HPDE6-E6E7 (cell line): Measurements from ENCODE around the gene SLC12A2.

Source experiments
- DNase-seq: peaks from one replicate; pipeline ENCODE4 v3.0.0; 2011; ENCODE audit warnings: missing footprints; ENCODE audit errors: extremely low spot score

SLC12A2 gene

GRCh38 chr5:128169401-128170017 is 85.9 kb downstream of the SLC12A2 start:
- DNase-seq: no peak

GRCh38 chr5:128172102-128172501 is 88.5 kb downstream of the SLC12A2 start:
- no peak for DNase-seq

GRCh38 chr5:128174951-128175350 is 91.4 kb downstream of the SLC12A2 start:
- no peak for DNase-seq

DNA sequence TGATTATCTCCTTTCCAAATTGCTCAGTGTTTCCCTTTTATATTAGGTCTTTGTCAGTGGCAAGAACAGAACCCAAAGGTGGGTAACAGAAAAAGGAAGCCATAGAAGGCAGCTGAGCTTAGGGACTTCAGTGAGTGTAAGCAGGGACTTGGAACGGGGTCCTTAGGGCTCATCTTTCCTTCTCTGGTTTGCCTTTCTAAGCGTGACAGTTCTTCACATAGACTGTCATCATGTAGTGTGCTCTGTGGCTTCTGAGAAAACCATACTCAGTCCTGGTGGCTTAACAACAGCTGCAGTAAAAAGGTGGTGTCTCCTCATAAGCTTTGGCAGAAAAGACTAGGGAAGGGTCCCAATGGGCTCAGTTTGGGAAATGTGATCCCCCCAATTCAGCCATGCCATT is 108.8 kb downstream of the SLC12A2 start:
- DNase-seq: no peak

DNA sequence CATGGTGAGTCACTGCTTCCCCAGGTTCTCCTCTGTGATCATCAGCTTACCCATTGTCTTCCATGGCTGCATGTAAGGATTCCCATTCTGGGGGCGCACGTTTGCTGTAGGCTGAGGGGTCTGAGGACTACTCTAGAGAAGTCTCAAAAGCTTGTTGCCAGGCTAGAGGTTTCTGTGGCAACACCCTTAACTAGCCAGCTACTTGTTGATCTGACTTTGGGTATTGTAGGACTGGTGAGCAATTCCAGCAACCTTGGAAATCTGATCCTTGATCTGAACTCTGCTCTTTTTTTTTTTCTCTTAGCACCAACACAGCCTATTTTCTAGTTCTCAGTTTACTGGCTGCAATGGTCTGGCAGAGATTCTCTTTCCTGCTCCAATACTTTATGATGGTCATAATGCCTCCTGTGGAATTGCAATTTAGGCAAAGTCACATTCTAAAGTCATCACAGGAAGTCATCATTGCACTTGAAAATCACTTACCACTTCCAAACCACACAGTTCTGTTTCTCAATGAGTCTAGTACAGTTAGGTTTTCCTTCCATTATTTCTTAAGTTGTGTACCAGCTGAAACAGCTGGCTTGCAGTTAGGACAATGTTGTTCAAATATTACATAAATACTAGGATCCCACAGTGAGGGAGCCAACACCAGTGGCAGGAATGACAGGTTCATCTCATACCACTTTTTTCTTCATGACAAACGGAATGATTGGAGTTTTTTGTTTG is 110.3 kb downstream of the SLC12A2 start:
- no peak for DNase-seq

GRCh38 chr5:128195316-128195715 is 111.8 kb downstream of the SLC12A2 start:
- DNase-seq: no peak

GRCh38 chr5:128196080-128196479 is 112.5 kb downstream of the SLC12A2 start:
- DNase-seq: no peak

- no peak for DNase-seq
These were observed 113.2 kb downstream of the SLC12A2 start for GRCh38 chr5:128196791-128197190.

GRCh38 chr5:128197896-128198522 is 114.4 kb downstream of the SLC12A2 start:
- DNase-seq: no peak

DNA sequence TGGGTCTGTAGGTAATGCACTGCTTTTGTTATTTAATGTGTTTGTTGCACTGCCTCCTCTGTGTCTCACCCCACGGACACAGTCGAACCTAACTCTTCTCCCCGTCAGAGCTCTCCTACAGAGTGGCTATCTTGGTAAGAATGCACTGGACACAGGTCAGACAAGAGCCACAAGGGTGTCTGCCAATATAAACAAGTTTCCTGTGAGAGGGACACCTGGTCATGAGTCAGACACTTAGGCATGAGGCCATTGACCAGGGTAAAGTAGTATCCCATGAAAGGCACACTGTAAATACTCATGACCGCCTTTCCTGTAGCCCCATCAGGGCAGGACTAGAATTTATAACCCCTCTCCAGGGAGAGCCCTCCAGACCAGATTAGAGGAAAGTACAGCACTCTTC is 115.5 kb downstream of the SLC12A2 start:
- DNase-seq: no peak

GRCh38 chr5:128199611-128200010 is 116.0 kb downstream of the SLC12A2 start:
- peak; percentile 21 for DNase-seq

DNA sequence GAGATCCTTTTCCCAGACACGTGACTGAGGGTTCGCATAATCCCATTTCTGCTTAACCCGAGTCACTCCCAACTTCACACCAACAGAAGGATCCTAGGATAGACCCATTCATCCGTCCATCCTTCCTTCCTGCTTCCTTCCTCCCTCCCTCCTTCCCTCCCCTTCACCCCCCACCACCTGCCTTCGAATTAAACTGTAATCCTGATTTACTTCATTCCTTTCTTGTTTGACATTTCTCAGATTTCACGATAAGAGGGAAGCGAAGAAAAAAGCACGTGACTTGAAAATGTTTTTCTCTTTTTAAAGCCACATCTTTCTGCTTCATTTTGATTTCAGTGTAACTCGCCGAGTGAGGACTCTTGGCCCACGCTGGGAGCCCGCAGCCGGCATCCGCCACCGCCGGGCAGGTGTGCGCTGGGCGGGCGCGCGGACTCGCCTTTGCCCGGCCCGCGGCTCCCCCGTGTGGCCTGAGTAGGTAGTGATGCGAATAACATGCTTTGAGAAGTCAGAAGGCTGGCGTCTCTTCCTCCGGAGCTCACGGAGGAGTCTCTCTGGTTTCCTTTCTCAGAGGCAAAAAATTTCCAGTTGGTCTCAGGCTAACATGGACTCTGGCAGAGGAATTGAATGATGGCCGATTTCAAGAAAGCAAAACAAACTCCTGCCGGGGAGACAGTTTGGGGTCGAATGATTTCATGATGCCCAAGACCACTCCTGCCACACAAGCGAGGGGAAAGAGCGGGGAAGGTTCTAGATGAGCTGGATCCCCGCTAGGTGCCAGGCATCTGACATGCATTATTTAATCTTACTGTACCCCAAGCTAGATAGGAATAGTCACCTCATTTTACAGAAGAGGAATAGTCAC is 117.7 kb downstream of the SLC12A2 start:
- peak; percentile 59 for DNase-seq

DNA sequence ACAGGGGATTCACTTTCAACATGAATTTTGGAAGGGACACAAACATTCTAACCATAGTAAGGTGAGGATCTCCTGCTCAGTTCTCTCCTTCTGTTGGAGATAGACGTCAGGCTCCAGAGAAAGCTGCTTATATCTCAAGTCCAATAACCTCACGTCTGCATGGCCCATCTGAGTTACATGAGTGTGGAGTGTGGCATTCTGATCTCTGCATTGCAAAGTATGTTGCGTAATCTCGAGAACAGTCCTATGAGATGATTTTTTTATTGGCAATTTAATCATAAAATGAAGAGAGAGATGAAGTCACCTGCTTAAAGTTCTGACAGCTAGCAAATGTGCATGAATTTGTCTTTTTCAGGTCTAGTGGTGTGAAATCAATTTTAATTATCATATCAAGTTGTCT is 118.8 kb downstream of the SLC12A2 start:
- no peak for DNase-seq

GRCh38 chr5:128208436-128208835 is 124.9 kb downstream of the SLC12A2 start:
- no peak for DNase-seq

GRCh38 chr5:128212191-128212806 is 128.7 kb downstream of the SLC12A2 start:
- DNase-seq: no peak

DNA sequence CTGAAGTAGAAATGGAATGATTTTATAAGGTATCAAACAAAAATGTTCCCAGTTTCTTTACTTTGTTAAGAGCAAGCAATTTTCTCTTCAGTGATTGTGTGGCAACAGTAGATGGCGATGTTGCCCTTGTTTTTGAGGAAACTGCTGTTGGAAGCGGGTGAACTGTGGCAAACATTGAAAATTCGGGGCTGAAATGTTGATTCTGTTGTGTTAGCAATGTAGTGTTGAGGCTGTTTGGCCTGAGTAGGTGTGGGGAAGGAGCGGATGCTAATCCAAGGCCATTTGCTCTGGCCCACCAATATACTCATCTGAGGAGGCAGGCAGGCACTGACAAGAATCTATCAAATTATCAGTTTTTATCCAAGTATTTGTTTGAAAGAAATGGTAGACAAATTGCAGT is 129.8 kb downstream of the SLC12A2 start:
- DNase-seq: peak; percentile 34

DNA sequence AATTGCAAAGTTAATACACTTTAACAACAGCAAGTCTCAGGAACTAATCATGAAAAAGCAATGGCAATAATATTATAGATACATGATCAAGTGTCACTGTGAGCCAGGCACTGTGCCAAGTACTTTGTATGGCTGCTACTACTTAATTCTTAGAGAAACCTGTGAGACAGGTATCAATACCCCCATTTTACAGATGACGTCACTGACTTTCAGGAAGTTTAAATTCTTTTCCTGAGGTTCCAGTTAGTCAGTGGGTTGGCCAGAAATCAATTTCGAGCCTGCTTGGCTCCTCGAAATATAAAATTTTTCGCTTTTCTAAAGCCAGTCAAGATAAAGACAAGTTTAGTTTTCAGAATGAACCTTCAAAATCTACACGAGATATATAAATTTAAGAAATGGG is 130.3 kb downstream of the SLC12A2 start:
- DNase-seq: no peak

DNA sequence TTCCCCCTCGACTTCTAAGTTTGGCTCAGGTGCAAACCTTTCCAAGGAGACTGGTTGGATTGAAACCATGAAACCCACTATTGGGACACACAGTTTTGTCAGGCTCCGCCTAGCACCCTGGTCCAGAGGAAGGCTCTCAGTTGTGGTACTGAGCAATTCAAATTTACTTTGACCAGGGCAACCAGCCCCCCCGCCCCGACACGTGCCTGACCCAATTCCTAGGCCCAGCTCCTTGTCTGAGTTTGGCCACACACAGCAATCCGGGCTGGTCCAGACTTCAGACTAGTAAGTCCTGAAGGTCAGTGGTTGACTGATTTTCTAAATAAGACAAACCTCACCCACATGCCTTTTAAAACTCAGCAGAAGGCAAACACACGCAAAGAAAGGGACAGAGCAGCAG is 132.7 kb downstream of the SLC12A2 start:
- no peak for DNase-seq

DNA sequence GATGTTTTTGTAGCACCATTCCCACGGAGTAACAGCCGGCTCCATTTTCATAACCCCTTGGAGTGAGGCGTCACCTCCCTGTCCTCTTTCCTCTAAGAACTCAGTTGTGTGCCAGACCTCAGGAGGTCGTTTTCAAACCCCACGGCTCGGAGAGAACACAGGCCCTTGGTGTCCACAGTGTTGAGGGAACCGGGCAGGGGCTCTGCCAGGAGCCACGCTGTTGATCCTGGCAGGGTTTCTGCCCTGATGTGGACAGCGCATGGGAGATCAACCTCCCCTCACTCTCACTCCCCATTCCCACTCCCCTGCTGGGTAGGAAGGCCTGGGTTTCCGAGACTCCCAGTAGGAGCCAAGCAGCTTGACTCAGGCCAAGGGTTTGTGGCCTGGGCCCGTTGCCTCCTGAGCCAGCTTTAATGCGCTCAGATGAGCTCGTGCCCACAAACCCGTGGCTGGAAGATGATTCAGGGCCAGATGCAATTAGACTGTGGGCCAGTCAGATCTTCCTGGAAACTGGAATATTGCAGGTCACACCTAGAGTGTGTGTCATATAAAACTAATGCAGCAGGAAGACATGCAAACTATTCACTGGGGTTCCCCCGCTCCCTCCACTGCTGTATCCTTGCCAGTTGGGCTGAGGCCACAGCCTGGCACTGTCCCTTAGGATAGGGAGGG is 133.4 kb downstream of the SLC12A2 start:
- no peak for DNase-seq

GRCh38 chr5:128220841-128221240 is 137.3 kb downstream of the SLC12A2 start:
- no peak for DNase-seq

GRCh38 chr5:128224336-128224735 is 140.8 kb downstream of the SLC12A2 start:
- DNase-seq: no peak
